SHP77 treated with DMSO at 0.1 percent for 48 hours (cell line): ENCODE measurements around the gene SPDYE18.
"Not testable (repeated sequence)": the region's sequence is repeated elsewhere in the genome, so short reads cannot be mapped to it uniquely, and the experiment has no call there.

Experiments used
- DNase-seq: peaks from one replicate; lab custom pipeline; 2025; lab: John Stamatoyannopoulos, UW

SPDYE18 gene

GRCh38 chr7:77062557-77062956, at the start of gene SPDYE18:
TSS of gene SPDYE18 (minus strand) at chr7:77062558. CDS start at chr7:77060512, 2,046 bp downstream.
- not testable (repeated sequence) for DNase-seq

- not testable (repeated sequence) for DNase-seq
These were observed 46.0 kb upstream of the SPDYE18 start for GRCh38 chr7:77108362-77108761.

- not testable (repeated sequence) for DNase-seq
These were observed 45.3 kb upstream of the SPDYE18 start for GRCh38 chr7:77107659-77108058.

GRCh38 chr7:77105904-77106303, 43.5 kb upstream of the SPDYE18 start:
- DNase-seq = not testable (repeated sequence)

GRCh38 chr7:77102671-77103070, 40.3 kb upstream of the SPDYE18 start:
- DNase-seq = not testable (repeated sequence)

GRCh38 chr7:77101187-77101586, 38.8 kb upstream of the SPDYE18 start:
- DNase-seq = not testable (repeated sequence)

- not testable (repeated sequence) for DNase-seq
These were observed 38.1 kb upstream of the SPDYE18 start for GRCh38 chr7:77100501-77100900.

- not testable (repeated sequence) for DNase-seq
These were observed 29.9 kb upstream of the SPDYE18 start for GRCh38 chr7:77092301-77092700.

- DNase-seq = not testable (repeated sequence)
These were observed 19.8 kb upstream of the SPDYE18 start for GRCh38 chr7:77082192-77082591.

GRCh38 chr7:77080236-77080635, 17.9 kb upstream of the SPDYE18 start:
- DNase-seq = not testable (repeated sequence)

- not testable (repeated sequence) for DNase-seq
These were observed 17.3 kb upstream of the SPDYE18 start for GRCh38 chr7:77079624-77080023.

- not testable (repeated sequence) for DNase-seq
These were observed 16.8 kb upstream of the SPDYE18 start for GRCh38 chr7:77079112-77079511.

- DNase-seq = not testable (repeated sequence)
These were observed 14.7 kb upstream of the SPDYE18 start for GRCh38 chr7:77077060-77077459.

- not testable (repeated sequence) for DNase-seq
These were observed 12.5 kb upstream of the SPDYE18 start for GRCh38 chr7:77074786-77075396.

GRCh38 chr7:77071108-77071507, 8.8 kb upstream of the SPDYE18 start:
- DNase-seq = not testable (repeated sequence)

- DNase-seq = not testable (repeated sequence)
These were observed 3.5 kb upstream of the SPDYE18 start for GRCh38 chr7:77065869-77066268.

GRCh38 chr7:77063732-77064131, 1.4 kb upstream of the SPDYE18 start:
- not testable (repeated sequence) for DNase-seq

- DNase-seq = not testable (repeated sequence)
These were observed 30.1 kb downstream of the SPDYE18 start, which contains the start of gene SPDYE17 for GRCh38 chr7:77032261-77032660. TSS of gene SPDYE17 (minus strand) at chr7:77032361. CDS start at chr7:77030570, 1,791 bp downstream.

- DNase-seq = not testable (repeated sequence)
These were observed 36.0 kb downstream of the SPDYE18 start for GRCh38 chr7:77026349-77026748.

GRCh38 chr7:77010074-77010680, 52.2 kb downstream of the SPDYE18 start:
- not testable (repeated sequence) for DNase-seq

- DNase-seq = peak; percentile 2
These were observed 54.4 kb downstream of the SPDYE18 start for GRCh38 chr7:77008000-77008399.

GRCh38 chr7:77006127-77007110, 55.9 kb downstream of the SPDYE18 start:
- DNase-seq = not testable (repeated sequence)
